ENCODE measurements around the gene RGS17.
A peak's percentile ranks its signal among the peaks of the same experiment; 100 is the strongest.
"Not testable (repeated sequence)": the region's sequence is repeated elsewhere in the genome, so short reads cannot be mapped to it uniquely, and the experiment has no call there.

RGS17 gene

DNA sequence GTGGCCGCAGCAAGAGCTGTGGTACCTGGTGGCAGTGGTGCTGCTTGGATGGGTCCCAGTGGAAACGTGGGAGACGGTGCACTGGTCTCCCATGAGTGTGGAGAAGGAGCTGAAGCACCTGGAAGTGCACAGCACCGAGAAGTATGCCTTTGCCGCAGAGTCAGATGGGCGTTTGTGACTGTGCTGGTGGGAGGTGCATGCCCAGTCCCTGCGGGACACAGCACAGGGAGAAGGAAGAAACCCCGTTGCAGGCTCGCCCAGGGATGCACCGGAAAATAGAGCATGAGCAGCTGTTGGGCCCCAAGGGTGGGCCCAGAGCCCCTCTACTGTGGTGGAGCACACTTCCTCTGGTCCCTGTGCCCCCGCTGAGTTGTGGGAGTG lies 19.3 kb upstream of the RGS17 start:
- no peaks in the 10 kb centered on the region for H3K36me3 ChIP-seq (ENCODE audit: control insufficient read depth, insufficient read depth, low read length)
- H3K9me3 ChIP-seq (ENCODE audit: control insufficient read depth, low read length), result no peaks in the 10 kb centered on the region
- H3K27me3 ChIP-seq (replicated peaks; ENCODE audit: control insufficient read depth, insufficient read depth, low read length, poor library complexity, severe bottlenecking), result no peaks in the 10 kb centered on the region
- no peak overlapping the region for H3K4me3 ChIP-seq (ENCODE audit: insufficient read depth, low read depth, low read length, poor library complexity, severe bottlenecking)
- no peaks in the 10 kb centered on the region for H3K4me1 ChIP-seq (ENCODE audit: control insufficient read depth, insufficient read depth, low read length, poor library complexity, severe bottlenecking)
- H3K27ac ChIP-seq (ENCODE audit: insufficient read depth, low read length, poor library complexity, severe bottlenecking), result no peak overlapping the region
- DNase-seq, result no peak

DNA sequence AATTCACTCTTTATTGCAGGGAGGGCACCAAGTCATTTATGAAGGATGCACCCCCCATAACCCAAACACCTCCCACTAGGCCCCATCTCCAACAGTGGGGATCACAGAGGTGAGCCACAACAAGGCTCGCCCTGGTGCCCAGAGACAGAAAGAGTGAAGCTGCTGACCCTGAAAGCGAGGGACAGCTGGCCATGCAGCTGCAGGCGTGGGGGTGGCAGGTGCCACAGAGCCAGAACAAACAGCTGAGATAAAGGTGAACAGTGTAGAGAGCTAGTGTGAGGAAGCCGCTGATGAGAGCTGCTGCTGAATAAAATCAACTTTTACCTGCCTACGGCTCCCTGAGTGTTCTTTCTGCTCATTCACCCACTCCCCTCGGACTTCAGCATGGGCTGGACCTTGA lies 18.8 kb upstream of the RGS17 start:
- Histone ChIP-seq H3K4me1 (ENCODE audit: control insufficient read depth, insufficient read depth, low read length, poor library complexity, severe bottlenecking) (no peaks in the 10 kb centered on the region), H3K27ac (ENCODE audit: insufficient read depth, low read length, poor library complexity, severe bottlenecking) (no peak overlapping the region), H3K36me3 (ENCODE audit: control insufficient read depth, insufficient read depth, low read length) (no peaks in the 10 kb centered on the region), H3K9me3 (ENCODE audit: control insufficient read depth, low read length) (no peaks in the 10 kb centered on the region), H3K4me3 (ENCODE audit: insufficient read depth, low read depth, low read length, poor library complexity, severe bottlenecking) (no peak overlapping the region), H3K27me3 (replicated peaks; ENCODE audit: control insufficient read depth, insufficient read depth, low read length, poor library complexity, severe bottlenecking) (no peaks in the 10 kb centered on the region)
- no peak for DNase-seq

DNA sequence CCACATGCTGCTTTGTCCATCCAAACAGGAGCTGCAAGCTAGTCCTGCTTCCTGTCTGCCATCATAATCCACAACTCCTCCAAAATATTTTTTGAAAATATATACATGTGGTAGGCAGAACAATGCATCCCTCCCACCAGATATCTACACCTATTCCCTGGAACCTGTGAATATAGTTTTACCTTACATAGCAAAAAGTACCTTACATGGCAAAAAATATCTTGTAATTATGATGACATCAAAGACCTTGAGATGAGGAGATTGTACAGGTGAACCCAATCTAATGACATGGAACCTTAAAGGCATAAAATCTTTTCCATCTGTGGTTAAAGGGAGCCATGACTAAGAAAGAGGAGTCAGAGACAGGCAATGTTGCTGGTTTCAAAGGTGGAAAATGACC lies 15.3 kb upstream of the RGS17 start:
- no peak for DNase-seq
- Histone ChIP-seq H3K9me3 (ENCODE audit: control insufficient read depth, low read length) (no peaks in the 10 kb centered on the region), H3K4me3 (ENCODE audit: insufficient read depth, low read depth, low read length, poor library complexity, severe bottlenecking) (no peak overlapping the region), H3K36me3 (ENCODE audit: control insufficient read depth, insufficient read depth, low read length) (no peaks in the 10 kb centered on the region), H3K27ac (ENCODE audit: insufficient read depth, low read length, poor library complexity, severe bottlenecking) (no peak overlapping the region), H3K27me3 (replicated peaks; ENCODE audit: control insufficient read depth, insufficient read depth, low read length, poor library complexity, severe bottlenecking) (no peaks in the 10 kb centered on the region), H3K4me1 (ENCODE audit: control insufficient read depth, insufficient read depth, low read length, poor library complexity, severe bottlenecking) (no peaks in the 10 kb centered on the region)

DNA sequence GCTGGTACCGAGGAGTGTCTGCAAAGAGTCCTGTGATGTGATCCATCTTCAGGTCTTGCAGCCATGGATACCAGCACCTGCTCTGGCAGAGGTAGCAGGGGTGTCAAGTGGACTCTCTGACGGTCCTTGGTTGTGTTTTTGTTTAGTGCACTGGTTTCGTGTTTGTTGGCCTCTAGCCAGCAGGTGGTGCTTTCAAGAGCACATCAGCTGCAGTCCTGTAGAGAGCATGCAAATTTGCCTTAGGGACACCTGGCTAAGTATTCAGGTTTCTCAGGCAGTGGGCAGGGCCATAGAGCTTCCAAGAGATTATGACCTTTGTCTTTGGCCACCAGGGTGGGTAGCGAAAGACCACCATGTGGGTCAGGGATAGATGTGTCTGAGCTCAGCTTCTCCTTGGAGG lies 14.5 kb upstream of the RGS17 start:
- DNase-seq, result no peak
- Histone ChIP-seq H3K9me3 (ENCODE audit: control insufficient read depth, low read length) (no peaks in the 10 kb centered on the region), H3K36me3 (ENCODE audit: control insufficient read depth, insufficient read depth, low read length) (no peaks in the 10 kb centered on the region), H3K4me1 (ENCODE audit: control insufficient read depth, insufficient read depth, low read length, poor library complexity, severe bottlenecking) (no peaks in the 10 kb centered on the region), H3K27ac (ENCODE audit: insufficient read depth, low read length, poor library complexity, severe bottlenecking) (no peak overlapping the region), H3K4me3 (ENCODE audit: insufficient read depth, low read depth, low read length, poor library complexity, severe bottlenecking) (no peak overlapping the region), H3K27me3 (replicated peaks; ENCODE audit: control insufficient read depth, insufficient read depth, low read length, poor library complexity, severe bottlenecking) (no peaks in the 10 kb centered on the region)

DNA sequence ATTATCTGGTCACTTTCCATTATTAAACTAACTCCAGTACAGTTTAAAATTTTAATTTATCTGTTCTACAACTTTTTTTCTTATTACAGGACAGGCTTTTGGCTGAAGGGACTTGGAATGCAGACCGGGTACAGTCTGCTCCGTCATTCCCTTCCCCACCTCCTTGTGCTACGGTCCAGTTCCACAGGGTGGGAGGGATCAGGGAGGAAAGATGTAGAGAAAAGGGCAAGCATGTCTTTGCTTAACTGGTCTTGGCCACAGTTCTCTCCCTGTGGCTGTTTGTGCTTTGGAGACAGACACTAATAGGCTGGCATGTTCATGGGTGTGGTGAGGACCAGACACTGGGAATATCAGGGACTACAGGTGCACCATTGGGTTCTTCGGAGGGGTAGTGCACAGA lies 12.1 kb upstream of the RGS17 start:
- no peak for DNase-seq
- no peaks in the 10 kb centered on the region for H3K9me3 ChIP-seq (ENCODE audit: control insufficient read depth, low read length)
- no peak overlapping the region for H3K27ac ChIP-seq (ENCODE audit: insufficient read depth, low read length, poor library complexity, severe bottlenecking)
- H3K4me1 ChIP-seq (ENCODE audit: control insufficient read depth, insufficient read depth, low read length, poor library complexity, severe bottlenecking), result no peaks in the 10 kb centered on the region
- H3K4me3 ChIP-seq (ENCODE audit: insufficient read depth, low read depth, low read length, poor library complexity, severe bottlenecking), result no peak overlapping the region
- H3K27me3 ChIP-seq (replicated peaks; ENCODE audit: control insufficient read depth, insufficient read depth, low read length, poor library complexity, severe bottlenecking), result no peaks in the 10 kb centered on the region
- H3K36me3 ChIP-seq (ENCODE audit: control insufficient read depth, insufficient read depth, low read length), result no peaks in the 10 kb centered on the region

DNA sequence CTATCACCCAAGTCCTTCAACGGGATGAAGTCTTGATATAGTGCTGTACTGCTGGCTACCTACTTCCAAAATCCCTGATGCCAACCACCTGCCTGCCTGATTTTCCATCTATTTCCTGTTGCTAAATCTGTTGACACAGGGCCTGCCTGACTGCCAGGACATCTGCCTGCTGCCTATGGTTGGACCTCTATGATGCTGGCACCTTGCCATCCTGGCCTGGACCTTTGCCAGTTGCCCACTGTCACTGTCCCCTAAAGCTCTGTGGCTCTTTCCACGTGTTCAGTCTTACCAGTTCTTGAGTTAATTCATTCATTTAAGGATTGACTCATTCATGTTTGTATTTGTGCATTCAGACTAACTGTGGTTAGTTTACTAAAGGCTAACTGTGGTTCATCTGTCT lies 9.2 kb upstream of the RGS17 start:
- Histone ChIP-seq H3K27me3 (replicated peaks; ENCODE audit: control insufficient read depth, insufficient read depth, low read length, poor library complexity, severe bottlenecking) (no peaks in the 10 kb centered on the region), H3K36me3 (ENCODE audit: control insufficient read depth, insufficient read depth, low read length) (no peaks in the 10 kb centered on the region), H3K27ac (ENCODE audit: insufficient read depth, low read length, poor library complexity, severe bottlenecking) (no peak overlapping the region), H3K4me1 (ENCODE audit: control insufficient read depth, insufficient read depth, low read length, poor library complexity, severe bottlenecking) (no peaks in the 10 kb centered on the region), H3K4me3 (ENCODE audit: insufficient read depth, low read depth, low read length, poor library complexity, severe bottlenecking) (no peak overlapping the region), H3K9me3 (ENCODE audit: control insufficient read depth, low read length) (no peaks in the 10 kb centered on the region)
- DNase-seq, result no peak

DNA sequence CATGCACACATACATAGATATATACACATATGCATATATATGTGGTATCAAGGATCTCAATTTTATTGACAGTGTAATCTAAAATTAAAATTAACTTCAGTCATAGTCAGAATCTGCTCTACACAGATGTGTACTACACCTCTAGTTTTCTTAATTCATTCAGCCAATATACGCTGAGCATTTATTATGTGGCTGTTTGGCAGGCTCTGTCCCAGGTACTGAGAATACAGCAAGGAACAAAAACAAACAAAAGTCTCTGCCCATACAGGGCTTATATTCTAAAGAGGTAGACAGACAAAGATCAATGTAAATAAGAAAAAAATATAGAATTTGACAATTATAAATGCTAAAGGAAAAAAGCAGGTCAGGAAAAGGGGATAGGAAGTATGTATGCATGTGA lies 7.8 kb upstream of the RGS17 start:
- Histone ChIP-seq H3K27ac (ENCODE audit: insufficient read depth, low read length, poor library complexity, severe bottlenecking) (no peak overlapping the region), H3K4me1 (ENCODE audit: control insufficient read depth, insufficient read depth, low read length, poor library complexity, severe bottlenecking) (no peaks in the 10 kb centered on the region), H3K36me3 (ENCODE audit: control insufficient read depth, insufficient read depth, low read length) (no peaks in the 10 kb centered on the region), H3K27me3 (replicated peaks; ENCODE audit: control insufficient read depth, insufficient read depth, low read length, poor library complexity, severe bottlenecking) (no peaks in the 10 kb centered on the region), H3K4me3 (ENCODE audit: insufficient read depth, low read depth, low read length, poor library complexity, severe bottlenecking) (no peak overlapping the region), H3K9me3 (ENCODE audit: control insufficient read depth, low read length) (no peaks in the 10 kb centered on the region)
- DNase-seq, result no peak

DNA sequence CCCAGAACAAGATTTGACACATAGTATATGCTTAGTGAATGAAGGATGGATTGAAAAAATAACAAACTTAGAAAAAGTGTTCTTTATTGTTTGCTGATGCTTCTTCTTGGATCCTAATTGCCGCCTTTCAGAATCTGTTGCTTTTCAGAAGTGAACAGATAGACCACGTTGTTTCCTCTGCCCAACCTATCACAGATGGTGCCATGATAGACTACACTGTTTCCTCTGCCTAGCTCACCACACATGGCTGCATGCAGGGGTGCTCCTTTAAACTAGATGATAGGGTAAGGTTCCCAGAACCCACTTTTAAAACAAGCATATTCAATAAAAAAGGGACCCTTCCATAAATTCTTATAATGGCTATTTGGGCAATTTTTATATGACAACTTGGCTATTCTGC lies 4.6 kb upstream of the RGS17 start:
- no peaks in the 10 kb centered on the region for H3K9me3 ChIP-seq (ENCODE audit: control insufficient read depth, low read length)
- no peak overlapping the region for H3K27ac ChIP-seq (ENCODE audit: insufficient read depth, low read length, poor library complexity, severe bottlenecking)
- no peaks in the 10 kb centered on the region for H3K36me3 ChIP-seq (ENCODE audit: control insufficient read depth, insufficient read depth, low read length)
- no peaks in the 10 kb centered on the region for H3K27me3 ChIP-seq (replicated peaks; ENCODE audit: control insufficient read depth, insufficient read depth, low read length, poor library complexity, severe bottlenecking)
- DNase-seq, result no peak
- H3K4me1 ChIP-seq (ENCODE audit: control insufficient read depth, insufficient read depth, low read length, poor library complexity, severe bottlenecking), result peaks cover 3% of the 10 kb centered on the region
- no peak overlapping the region for H3K4me3 ChIP-seq (ENCODE audit: insufficient read depth, low read depth, low read length, poor library complexity, severe bottlenecking)

DNA sequence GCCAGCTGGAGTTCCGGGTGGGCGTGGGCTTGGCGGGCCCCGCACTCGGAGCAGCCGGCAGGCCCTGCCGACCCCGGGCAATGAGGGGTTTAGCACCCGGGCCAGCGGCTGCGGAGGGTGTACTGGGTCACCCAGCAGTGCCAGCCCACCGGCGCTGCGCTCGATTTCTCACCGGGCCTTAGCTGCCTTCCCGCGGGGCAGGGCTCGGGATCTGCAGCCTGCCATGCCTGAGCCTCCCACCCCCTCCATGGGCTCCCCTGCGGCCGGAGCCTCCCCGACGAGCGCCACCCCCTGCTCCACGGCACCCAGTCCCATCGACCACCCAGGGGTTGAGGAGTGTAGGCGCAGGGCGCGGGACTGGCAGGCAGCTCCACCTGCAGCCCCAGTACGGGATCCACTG lies 2.6 kb upstream of the RGS17 start:
- not testable (repeated sequence) for DNase-seq; H3K27ac ChIP-seq (ENCODE audit: insufficient read depth, low read length, poor library complexity, severe bottlenecking); H3K36me3 ChIP-seq (ENCODE audit: control insufficient read depth, insufficient read depth, low read length); H3K4me3 ChIP-seq (ENCODE audit: insufficient read depth, low read depth, low read length, poor library complexity, severe bottlenecking); H3K9me3 ChIP-seq (ENCODE audit: control insufficient read depth, low read length)
- Histone ChIP-seq H3K27me3 (replicated peaks; ENCODE audit: control insufficient read depth, insufficient read depth, low read length, poor library complexity, severe bottlenecking) (peaks cover 14% of the 10 kb centered on the region), H3K4me1 (ENCODE audit: control insufficient read depth, insufficient read depth, low read length, poor library complexity, severe bottlenecking) (peaks cover 13% of the 10 kb centered on the region)

DNA sequence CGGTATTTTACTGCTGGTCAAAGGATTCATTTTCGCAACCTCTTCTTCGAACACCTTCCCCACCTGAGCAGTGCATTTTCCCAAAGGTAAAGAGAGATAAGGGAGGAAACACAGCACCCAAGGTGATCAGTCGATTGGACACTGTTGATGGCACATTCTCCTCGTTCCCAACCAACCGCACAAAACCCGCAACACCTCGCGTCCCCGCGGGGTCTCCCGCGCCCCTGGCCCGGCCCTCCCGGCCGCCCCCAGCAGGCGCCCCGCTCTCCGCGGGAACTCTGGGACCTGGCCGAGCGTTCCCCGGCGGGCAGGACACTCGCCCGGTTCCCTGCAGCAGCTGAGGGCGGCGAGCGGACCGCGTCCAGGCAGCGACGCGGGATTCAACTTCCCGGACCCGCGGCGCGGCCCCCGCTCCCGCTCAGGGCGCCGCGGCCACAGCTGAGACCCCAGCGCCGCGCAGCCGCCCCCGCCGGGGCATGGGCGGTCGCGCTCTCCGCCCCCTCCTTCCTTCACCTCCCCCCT lies 506 bp downstream of the RGS17 start:
- peak overlapping the region; percentile 56 for H3K4me3 ChIP-seq (ENCODE audit: insufficient read depth, low read depth, low read length, poor library complexity, severe bottlenecking)
- peaks cover 13% of the 10 kb centered on the region for H3K4me1 ChIP-seq (ENCODE audit: control insufficient read depth, insufficient read depth, low read length, poor library complexity, severe bottlenecking)
- no peak for DNase-seq
- H3K27me3 ChIP-seq (replicated peaks; ENCODE audit: control insufficient read depth, insufficient read depth, low read length, poor library complexity, severe bottlenecking), result peaks cover 14% of the 10 kb centered on the region
- no peak overlapping the region for H3K27ac ChIP-seq (ENCODE audit: insufficient read depth, low read length, poor library complexity, severe bottlenecking)
- H3K36me3 ChIP-seq (ENCODE audit: control insufficient read depth, insufficient read depth, low read length), result no peaks in the 10 kb centered on the region
- no peaks in the 10 kb centered on the region for H3K9me3 ChIP-seq (ENCODE audit: control insufficient read depth, low read length)

Data from effector memory CD4-positive, alpha-beta T cell (primary cell).